Epithelial cell of esophagus (primary cell): Measurements from ENCODE around the gene LY86.

Source experiments
- DNase-seq: peaks from one replicate; pipeline ENCODE4 v3.0.0; 2010; ENCODE audit warnings: low read depth
- H3K4me3 ChIP-seq: 2 replicates; pipeline ENCODE4 v1.5.1; 2011; ENCODE audit warnings: mild to moderate bottlenecking, low read length, control low read depth
- CTCF ChIP-seq: IDR thresholded peaks from 2 replicates; pipeline ENCODE4 v1.5.1; 2011; ENCODE audit warnings: low read depth, mild to moderate bottlenecking, low read length, control low read depth, inconsistent platforms; ENCODE audit not compliant: insufficient read depth; ENCODE audit errors: missing control alignments

The LY86 gene

GRCh38 chr6:6595952-6596351 is 7.4 kb downstream of the LY86 start:
- no peak overlapping the region for H3K4me3 ChIP-seq
- no peak for DNase-seq
- no peak for TF ChIP-seq CTCF

GRCh38 chr6:6596529-6597328 is 8.2 kb downstream of the LY86 start:
- H3K4me3 ChIP-seq, result no peak overlapping the region
- TF ChIP-seq CTCF, result no peak
- DNase-seq, result no peak

- no peak for DNase-seq
- TF ChIP-seq CTCF, result no peak
- no peak overlapping the region for H3K4me3 ChIP-seq
Measured at GRCh38 chr6:6597682-6598081, 9.2 kb downstream of the LY86 start.

- peak; percentile 31 for DNase-seq
- H3K4me3 ChIP-seq, result no peak overlapping the region
- TF ChIP-seq CTCF, result no peak
Measured at GRCh38 chr6:6599468-6599873, 11.0 kb downstream of the LY86 start.

- no peak overlapping the region for H3K4me3 ChIP-seq
- no peak for TF ChIP-seq CTCF
- DNase-seq, result no peak
Measured at GRCh38 chr6:6600875-6601274, 12.4 kb downstream of the LY86 start.

GRCh38 chr6:6602262-6602661 is 13.7 kb downstream of the LY86 start:
- no peak for DNase-seq
- no peak overlapping the region for H3K4me3 ChIP-seq
- TF ChIP-seq CTCF, result no peak

- no peak for DNase-seq
- no peak for TF ChIP-seq CTCF
- no peak overlapping the region for H3K4me3 ChIP-seq
Measured at GRCh38 chr6:6603317-6603716, 14.8 kb downstream of the LY86 start.
